Liver (tissue), 9 donors: ENCODE measurements around the gene SLC39A1. TPM values are rescaled to one million over a fixed set of nuclear protein-coding genes. Genes with fewer than 3 reads are reported as not detected.

Experiments used
- DNase-seq: peaks from one replicate; pipeline ENCODE4 v3.0.0-alpha.2; 2017; ENCODE audit warnings: low spot score
- H3K27ac ChIP-seq, 2 donors: one replicate each; pipeline ENCODE4 v1.7.0; 2013; ENCODE audit warnings: inconsistent platforms in 2 of 2, low read length in 2 of 2, control low read depth in 1 of 2, low read depth in 1 of 2, mild to moderate bottlenecking in 1 of 2
- H3K27me3 ChIP-seq, 4 donors: one replicate each; pipeline versions ENCODE4 v1.6.1 to v1.7.0; 2013; ENCODE audit warnings: low read length in 3 of 4, inconsistent platforms in 1 of 4, mild to moderate bottlenecking in 1 of 4, moderate library complexity in 1 of 4; ENCODE audit not compliant: control insufficient read depth in 4 of 4, insufficient read depth in 4 of 4
- H3K36me3 ChIP-seq, 4 donors: one replicate each; pipeline versions ENCODE4 v1.6.1 to v1.7.0; 2013; ENCODE audit warnings: low read length in 3 of 4, mild to moderate bottlenecking in 3 of 4, low read depth in 1 of 4, moderate library complexity in 1 of 4; ENCODE audit not compliant: control insufficient read depth in 4 of 4, insufficient read depth in 3 of 4
- H3K4me1 ChIP-seq, 4 donors: one replicate each; pipeline versions ENCODE4 v1.6.1 to v1.7.0; 2013; ENCODE audit warnings: low read length in 3 of 4, mild to moderate bottlenecking in 3 of 4, moderate library complexity in 1 of 4; ENCODE audit not compliant: control insufficient read depth in 4 of 4, insufficient read depth in 4 of 4
- H3K4me3 ChIP-seq, 3 donors: one replicate each; pipeline versions ENCODE4 v1.6.1 to v1.7.0; 2013; ENCODE audit warnings: low read length in 3 of 3, control low read depth in 1 of 3, low read depth in 1 of 3, mild to moderate bottlenecking in 1 of 3
- H3K9ac ChIP-seq, 2 donors: one replicate each; pipeline ENCODE4 v1.7.0; 2013; ENCODE audit warnings: low read length in 2 of 2, mild to moderate bottlenecking in 2 of 2, moderate library complexity in 2 of 2, control low read depth in 1 of 2, low read depth in 1 of 2
- H3K9me3 ChIP-seq, 4 donors: one replicate each; pipeline versions ENCODE4 v1.6.1 to v1.7.0; 2013; ENCODE audit warnings: low read length in 3 of 4; ENCODE audit not compliant: control insufficient read depth in 4 of 4
- ATF3 ChIP-seq: IDR thresholded peaks from 2 replicates; pipeline ENCODE4 v1.6.1; 2016; ENCODE audit warnings: antibody characterized with exemption
- CTCF ChIP-seq: fragments of 150-350 bp; IDR thresholded peaks from 2 replicates; pipeline ENCODE4 v1.5.1; 2017; ENCODE audit warnings: improper control_type of control experiment, low read depth, low read length; ENCODE audit not compliant: missing input control
- EGR1 ChIP-seq, 2 donors: IDR thresholded peaks; 2 replicates each; pipeline ENCODE4 v1.6.1; 2016 to 2018; ENCODE audit warnings: antibody characterized with exemption in 2 of 2, low read depth in 2 of 2
- FOXA2 ChIP-seq: IDR thresholded peaks from 2 replicates; pipeline ENCODE4 v1.6.1; 2016; ENCODE audit warnings: antibody characterized with exemption
- HNF4A ChIP-seq, 2 donors: conservative IDR thresholded peaks; 2 replicates each; pipeline ENCODE4 v1.6.1; 2016; ENCODE audit warnings: antibody characterized with exemption in 2 of 2, mild to moderate bottlenecking in 2 of 2
- JUND ChIP-seq, 2 donors: IDR thresholded peaks; 2 replicates each; pipeline ENCODE4 v1.6.1; 2016; ENCODE audit warnings: antibody characterized with exemption in 2 of 2
- MAX ChIP-seq: IDR thresholded peaks from 2 replicates; pipeline ENCODE4 v1.6.1; 2016; ENCODE audit warnings: antibody characterized with exemption
- RAD21 ChIP-seq, 2 donors: IDR thresholded peaks; 2 replicates each; pipeline ENCODE4 v1.6.1; 2016; ENCODE audit warnings: antibody characterized with exemption in 2 of 2, mild to moderate bottlenecking in 2 of 2
- RXRA ChIP-seq, 2 donors: IDR thresholded peaks; 2 replicates each; pipeline ENCODE4 v1.6.1; 2017 to 2018; ENCODE audit warnings: antibody characterized with exemption in 2 of 2, mild to moderate bottlenecking in 1 of 2
- SP1 ChIP-seq: IDR thresholded peaks from 2 replicates; pipeline ENCODE4 v1.6.1; 2018; ENCODE audit warnings: antibody characterized with exemption, mild to moderate bottlenecking
- TAF1 ChIP-seq: conservative IDR thresholded peaks from 2 replicates; pipeline ENCODE4 v1.6.1; 2016; ENCODE audit warnings: antibody characterized with exemption, mild to moderate bottlenecking
- YY1 ChIP-seq: IDR thresholded peaks from 2 replicates; pipeline ENCODE4 v1.6.1; 2016; ENCODE audit warnings: antibody characterized with exemption, mild to moderate bottlenecking
- ZBTB33 ChIP-seq: IDR thresholded peaks from 2 replicates; pipeline ENCODE4 v1.6.1; 2016; ENCODE audit warnings: antibody characterized with exemption
- WGBS: extraction: QIAGEN DNeasy Blood & Tissue Kit; methylation state at CpG from one replicate; pipeline ENCODE4 v1.1.7; 2013; 5-methylcytosine and 5-hydroxymethylcytosine counted together
- polyA plus RNA-seq, 2 donors: library from polyadenylated mRNA; stranded (reverse) in 1 of 2; unstranded in 1 of 2; fragments of 200-250 nt in 1 of 2; fragments of >200 nt in 1 of 2; fragmentation: Nextera tagmentation in 1 of 2; extraction: Ambion mirVana in 1 of 2; gene quantifications; one replicate each; pipeline versions ENCODE4 v1.2.1 to v1.2.3, GENCODE V29; 2013 to 2015
- total RNA-seq, 2 donors: library from RNA; depleted of rRNA; stranded (reverse); fragments of >200 nt; gene quantifications; one replicate each; pipeline ENCODE4 v1.2.3, GENCODE V29; 2014
- donor health status: healthy.
- donor health status: healthy.
- donor health status: healthy.
- donor health status: healthy.
- donor health status: healthy.

The SLC39A1 gene
- total and polyA plus RNA-seq, 4 donors, result 38.8 to 70.3 (median 54.6) TPM

GRCh38 chr1:153921080-153921802 lies 42.1 kb downstream of the SLC39A1 start:
- TF ChIP-seq JUND (IDR thresholded peaks at IDR 0.05) (no peak), EGR1 (IDR thresholded peaks at IDR 0.05; ENCODE audit: low read depth in 2 of 2) (no peak), RAD21 (IDR thresholded peaks at IDR 0.05) (no peak), HNF4A (conservative IDR thresholded peaks at IDR 0.05) (no peak), ZBTB33 (no peak), SP1 (no peak), ATF3 (no peak), TAF1 (no peak)
- Histone ChIP-seq H3K36me3 (peaks cover 0 to 3% (median under 1%) of the 10 kb centered on the region in 4 donors), H3K9ac (peak overlapping the region; percentile 36 to 38), H3K4me3 (peak overlapping the region; percentile 68 to 79 (median 72)), H3K27ac (peak overlapping the region; percentile 75 to 77), H3K27me3 (no peaks in the 10 kb centered on the region), H3K9me3 (no peaks in the 10 kb centered on the region), H3K4me1 (peaks cover 13 to 32% (median 28%) of the 10 kb centered on the region in 4 donors)
- no peak for DNase-seq
- 56% methylated on average over 3 of the region's 3 CpGs for WGBS

- Histone ChIP-seq H3K27ac (peak overlapping the region in 1 of 2 donors; percentile 16), H3K4me3 (no peak overlapping the region), H3K36me3 (peaks cover 0 to 3% (median 2%) of the 10 kb centered on the region in 4 donors), H3K9me3 (no peaks in the 10 kb centered on the region), H3K9ac (peak overlapping the region in 1 of 2 donors; percentile 38), H3K27me3 (no peaks in the 10 kb centered on the region), H3K4me1 (peaks cover 13 to 32% (median 28%) of the 10 kb centered on the region in 4 donors)
- no peak for DNase-seq
- TF ChIP-seq HNF4A (conservative IDR thresholded peaks at IDR 0.05) (no peak), RAD21 (IDR thresholded peaks at IDR 0.05) (peak; percentile 52 to 62), ZBTB33 (no peak)
- WGBS, result 65% methylated on average over 4 of the region's 4 CpGs
Observed at GRCh38 chr1:153919876-153920852, 43.2 kb downstream of the SLC39A1 start.

- Histone ChIP-seq H3K27ac (no peak overlapping the region), H3K4me1 (peaks cover 7 to 25% (median 18%) of the 10 kb centered on the region in 4 donors), H3K36me3 (peaks cover 0 to 4% (median 2%) of the 10 kb centered on the region in 4 donors), H3K4me3 (no peak overlapping the region), H3K9me3 (no peaks in the 10 kb centered on the region), H3K27me3 (no peaks in the 10 kb centered on the region), H3K9ac (no peak overlapping the region)
- 98% methylated on average over 4 of the region's 4 CpGs for WGBS
- no peak for DNase-seq
- TF ChIP-seq RXRA (IDR thresholded peaks at IDR 0.05) (no peak), MAX (no peak), RAD21 (IDR thresholded peaks at IDR 0.05) (no peak), CTCF (no peak), YY1 (no peak), EGR1 (IDR thresholded peaks at IDR 0.05; ENCODE audit: low read depth in 2 of 2) (no peak), HNF4A (conservative IDR thresholded peaks at IDR 0.05) (no peak), ZBTB33 (no peak), FOXA2 (no peak)
Observed at GRCh38 chr1:153916297-153916696, 47.0 kb downstream of the SLC39A1 start.
